Subcutaneous adipose tissue (tissue), 4 donors: ENCODE measurements around the gene FAM193A. TPM values are rescaled to one million over a fixed set of nuclear protein-coding genes. Genes with fewer than 3 reads are reported as not detected.

ENCODE experiments used
- total RNA-seq, 4 donors: library from RNA; depleted of rRNA; stranded (reverse); fragments of >200 nt; gene quantifications; one replicate each; pipeline ENCODE4 v1.1.0, GENCODE V29; 2016
- TF ChIP-seq, protein P1 (sequence below): fragments of 450-650 bp; IDR thresholded peaks from one replicate; pipeline ENCODE4 v1.5.1; 2016; ENCODE audit warnings: low read depth, mild to moderate bottlenecking, control low read depth, antibody characterized with exemption, moderate library complexity

Gene FAM193A
- total RNA-seq, 4 donors from 2014 or later, result 16.5 to 39.2 (median 24.0) TPM

DNA sequence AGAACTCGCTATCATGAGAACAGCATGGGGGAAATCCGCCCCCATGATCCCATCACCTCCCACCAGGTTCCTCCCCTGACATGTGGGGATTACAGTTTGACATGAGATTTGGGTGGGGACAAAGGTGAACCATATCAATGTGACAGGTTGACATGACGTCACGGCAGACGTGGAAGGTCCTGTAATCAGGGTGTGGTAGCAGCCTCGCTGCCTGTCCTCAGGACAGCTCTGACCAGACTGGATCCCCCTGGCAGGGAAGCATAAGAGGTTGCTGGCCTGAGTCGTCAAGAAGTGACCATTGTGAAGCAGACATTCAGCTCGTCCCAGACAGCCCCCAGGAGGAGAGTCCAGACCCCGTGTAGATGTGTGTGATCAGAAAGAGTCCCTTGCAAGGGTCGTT is 115.1 kb downstream of the FAM193A start:
- TF ChIP-seq, protein P1, sequence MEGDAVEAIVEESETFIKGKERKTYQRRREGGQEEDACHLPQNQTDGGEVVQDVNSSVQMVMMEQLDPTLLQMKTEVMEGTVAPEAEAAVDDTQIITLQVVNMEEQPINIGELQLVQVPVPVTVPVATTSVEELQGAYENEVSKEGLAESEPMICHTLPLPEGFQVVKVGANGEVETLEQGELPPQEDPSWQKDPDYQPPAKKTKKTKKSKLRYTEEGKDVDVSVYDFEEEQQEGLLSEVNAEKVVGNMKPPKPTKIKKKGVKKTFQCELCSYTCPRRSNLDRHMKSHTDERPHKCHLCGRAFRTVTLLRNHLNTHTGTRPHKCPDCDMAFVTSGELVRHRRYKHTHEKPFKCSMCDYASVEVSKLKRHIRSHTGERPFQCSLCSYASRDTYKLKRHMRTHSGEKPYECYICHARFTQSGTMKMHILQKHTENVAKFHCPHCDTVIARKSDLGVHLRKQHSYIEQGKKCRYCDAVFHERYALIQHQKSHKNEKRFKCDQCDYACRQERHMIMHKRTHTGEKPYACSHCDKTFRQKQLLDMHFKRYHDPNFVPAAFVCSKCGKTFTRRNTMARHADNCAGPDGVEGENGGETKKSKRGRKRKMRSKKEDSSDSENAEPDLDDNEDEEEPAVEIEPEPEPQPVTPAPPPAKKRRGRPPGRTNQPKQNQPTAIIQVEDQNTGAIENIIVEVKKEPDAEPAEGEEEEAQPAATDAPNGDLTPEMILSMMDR, result no peak

DNA sequence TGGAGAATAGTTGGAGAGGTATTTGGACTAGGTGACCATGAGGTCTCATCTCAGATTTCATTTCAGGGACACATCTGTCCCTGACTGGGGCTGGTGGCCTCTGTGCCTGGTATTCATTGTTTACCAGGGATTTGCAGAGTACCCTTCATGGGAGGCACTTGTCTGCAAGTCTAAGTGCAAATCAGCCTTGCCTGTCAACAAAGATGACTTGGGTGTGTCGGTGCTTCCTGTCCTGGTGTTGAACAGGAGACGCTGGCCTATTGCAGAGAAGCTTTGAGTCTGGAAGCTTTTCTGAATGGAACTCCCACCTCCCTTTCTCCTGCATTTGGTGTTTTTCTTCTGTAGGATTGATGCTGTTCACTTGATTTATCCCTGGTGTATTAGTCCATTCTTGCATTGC is 115.6 kb downstream of the FAM193A start:
- TF ChIP-seq, protein P1, result no peak

DNA sequence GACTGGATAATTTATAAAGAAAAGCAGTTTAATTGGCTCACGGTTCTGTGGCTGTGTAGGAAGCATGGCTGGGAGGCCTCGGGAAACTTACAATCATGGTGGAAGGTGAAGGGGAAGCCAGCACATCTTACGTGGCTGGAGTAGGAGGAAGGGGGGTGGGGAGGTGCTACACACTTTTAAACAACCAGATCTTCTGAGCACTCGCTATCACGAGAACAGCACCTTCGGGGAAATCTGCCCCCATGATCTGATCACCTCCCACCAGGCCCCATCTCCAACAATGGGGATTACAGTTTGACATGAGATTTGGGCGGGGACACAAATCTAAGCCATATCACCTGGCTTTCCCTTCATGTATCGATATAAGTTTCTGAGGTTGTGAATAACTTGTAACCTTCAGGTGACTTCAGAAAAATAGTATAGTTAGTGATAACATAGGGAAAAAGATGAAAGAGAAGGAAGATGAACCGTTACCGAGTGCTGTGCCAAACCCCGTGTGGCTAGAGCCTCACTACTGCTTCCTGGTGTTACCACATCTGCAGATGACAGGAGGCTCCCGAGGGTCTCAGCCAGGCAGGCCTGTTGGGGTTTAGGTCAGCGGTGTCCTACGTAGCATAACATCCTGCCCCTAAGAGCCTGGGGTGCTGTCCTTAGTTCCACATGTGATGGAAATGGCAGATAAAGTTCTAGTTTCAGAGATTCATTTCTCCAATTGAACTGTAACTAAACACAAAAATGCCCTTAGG is 116.1 kb downstream of the FAM193A start:
- TF ChIP-seq, protein P1, result no peak

DNA sequence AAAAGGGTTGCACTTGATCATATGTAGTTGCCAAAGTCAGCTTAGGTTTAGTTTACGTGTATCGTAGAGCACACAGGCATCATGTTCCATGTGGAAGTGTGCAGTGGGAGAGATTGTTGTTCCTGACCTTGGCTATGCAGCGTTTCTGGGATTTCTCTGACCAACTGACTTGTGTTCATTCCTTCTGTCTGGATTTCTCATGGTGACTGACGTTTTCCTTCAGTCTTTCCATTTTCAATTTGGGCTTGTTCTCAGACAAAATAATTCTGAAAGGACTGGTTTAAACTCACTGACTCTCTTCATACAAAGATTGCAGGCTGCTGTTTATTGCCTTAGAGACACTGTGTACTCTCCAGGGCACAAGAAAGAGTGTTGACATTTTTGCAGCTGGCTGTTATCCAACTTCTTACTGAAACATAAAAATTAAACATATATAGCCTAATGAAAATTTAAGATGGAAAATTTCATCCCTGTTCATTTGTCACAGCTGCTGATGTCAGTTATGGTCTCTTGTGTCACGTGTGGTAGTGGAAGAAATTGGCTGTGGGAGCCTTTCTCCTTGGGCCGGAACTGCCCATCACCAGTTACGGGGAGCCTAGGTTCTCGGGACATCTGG is 124.3 kb downstream of the FAM193A start:
- TF ChIP-seq, protein P1, result no peak

DNA sequence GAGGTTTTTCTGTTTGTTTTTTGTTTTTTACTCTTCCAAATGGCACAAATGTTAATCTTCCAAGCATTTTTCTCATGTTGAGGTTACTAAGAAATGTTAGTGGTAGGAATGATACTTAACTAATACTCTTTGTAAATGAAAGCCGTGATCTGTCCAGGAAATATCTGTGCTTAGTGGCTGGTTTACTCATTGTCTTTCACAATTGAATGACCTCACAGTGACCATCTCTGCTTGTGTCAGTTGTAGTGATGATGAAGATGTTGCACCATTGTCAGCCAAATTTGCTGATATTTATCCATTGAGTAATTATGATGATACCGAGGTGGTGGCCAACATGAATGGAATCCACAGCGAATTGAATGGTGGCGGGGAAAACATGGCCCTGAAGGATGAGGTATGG is 126.2 kb downstream of the FAM193A start:
- TF ChIP-seq, protein P1, result no peak

DNA sequence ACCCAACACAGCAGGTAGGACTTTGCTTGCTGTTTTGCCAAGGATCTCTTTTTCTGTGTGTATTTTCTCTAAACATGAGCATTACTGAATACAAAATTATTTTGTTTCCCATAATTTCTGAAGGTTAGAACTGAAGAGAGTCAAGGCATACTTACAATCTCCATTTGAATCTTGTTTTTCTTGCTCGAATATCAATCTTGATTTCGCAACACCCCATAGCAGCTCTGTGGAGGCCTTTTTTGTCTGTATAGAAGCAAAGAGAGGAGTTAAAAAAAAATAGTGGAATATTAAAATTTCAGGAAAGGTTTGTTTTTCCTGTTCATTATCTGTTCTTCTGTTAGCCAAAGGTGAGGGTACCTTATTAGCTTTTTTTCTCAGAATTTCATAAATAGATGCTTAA is 126.8 kb downstream of the FAM193A start:
- TF ChIP-seq, protein P1, result no peak

DNA sequence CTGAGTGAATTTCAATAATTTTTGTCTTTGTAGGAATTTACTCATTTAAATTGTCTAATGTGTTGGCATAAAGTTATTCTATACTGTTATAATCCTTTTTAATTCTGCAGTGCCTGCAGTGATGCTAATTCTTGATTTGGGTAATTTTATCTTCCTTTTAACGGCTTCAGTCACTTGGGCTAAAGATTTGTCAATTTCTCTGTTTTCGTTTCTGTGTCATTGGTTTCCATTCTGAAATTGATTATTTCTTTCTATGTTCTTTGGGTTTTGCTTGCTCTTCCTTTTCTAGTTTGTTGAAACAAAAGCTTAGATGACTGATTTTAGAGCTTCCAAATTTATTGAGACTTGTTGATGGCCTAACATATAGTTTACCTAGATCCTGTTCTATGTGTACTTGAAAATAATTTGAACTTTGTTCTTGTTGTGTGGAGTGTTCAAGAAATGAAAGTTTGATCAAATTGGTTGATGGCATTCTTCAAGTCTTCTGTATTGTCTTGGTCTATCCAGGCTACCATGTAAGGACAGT is 130.3 kb downstream of the FAM193A start:
- TF ChIP-seq, protein P1, result no peak
